Activated T-cell treated with anti-CD3 and anti-CD28 coated beads for 24 hours (primary cell): ENCODE results near the gene FNDC3B.
"Not testable (repeated sequence)": the region's sequence is repeated elsewhere in the genome, so short reads cannot be mapped to it uniquely, and the experiment has no call there.

Experiments
- DNase-seq: peaks from one replicate; pipeline ENCODE4 v3.0.0-alpha.2; 2020; ENCODE audit warnings: low read depth

The FNDC3B gene

GRCh38 chr3:172033396-172033795 is 6.0 kb upstream of the FNDC3B start:
- DNase-seq: no peak

- DNase-seq: peak; percentile 11
These were observed 4.3 kb upstream of the FNDC3B start for GRCh38 chr3:172034786-172035685.

- no peak for DNase-seq
These were observed 2.7 kb upstream of the FNDC3B start for GRCh38 chr3:172036541-172037215.

- no peak for DNase-seq
These were observed 461 bp upstream of the FNDC3B start for GRCh38 chr3:172038798-172039435.

- no peak for DNase-seq
These were observed 951 bp downstream of the FNDC3B start for GRCh38 chr3:172040078-172040980.

- no peak for DNase-seq
These were observed 1.9 kb downstream of the FNDC3B start for GRCh38 chr3:172040981-172041963.

- DNase-seq: no peak
These were observed 2.8 kb downstream of the FNDC3B start for GRCh38 chr3:172042136-172042662.

- not testable (repeated sequence) for DNase-seq
These were observed 3.3 kb downstream of the FNDC3B start for GRCh38 chr3:172042663-172043179.

- DNase-seq: no peak
These were observed 3.9 kb downstream of the FNDC3B start for GRCh38 chr3:172043233-172043632.

GRCh38 chr3:172043766-172044165 is 4.4 kb downstream of the FNDC3B start:
- DNase-seq: no peak

GRCh38 chr3:172044833-172045585 is 5.6 kb downstream of the FNDC3B start:
- no peak for DNase-seq

- no peak for DNase-seq
These were observed 7.0 kb downstream of the FNDC3B start for GRCh38 chr3:172046268-172046915.

- DNase-seq: no peak
These were observed 8.3 kb downstream of the FNDC3B start for GRCh38 chr3:172047567-172048115.

GRCh38 chr3:172048599-172048998 is 9.2 kb downstream of the FNDC3B start:
- no peak for DNase-seq

- DNase-seq: no peak
These were observed 12.1 kb downstream of the FNDC3B start for GRCh38 chr3:172051310-172051956.

- DNase-seq: no peak
These were observed 12.6 kb downstream of the FNDC3B start for GRCh38 chr3:172051957-172052354.

- DNase-seq: no peak
These were observed 13.0 kb downstream of the FNDC3B start for GRCh38 chr3:172052405-172052804.
